NCI-H146 (cell line): ENCODE results near the gene APOBEC2.

Source experiments
- DNase-seq: peaks from one replicate; lab custom pipeline; 2025; lab: John Stamatoyannopoulos, UW

The APOBEC2 gene

DNA sequence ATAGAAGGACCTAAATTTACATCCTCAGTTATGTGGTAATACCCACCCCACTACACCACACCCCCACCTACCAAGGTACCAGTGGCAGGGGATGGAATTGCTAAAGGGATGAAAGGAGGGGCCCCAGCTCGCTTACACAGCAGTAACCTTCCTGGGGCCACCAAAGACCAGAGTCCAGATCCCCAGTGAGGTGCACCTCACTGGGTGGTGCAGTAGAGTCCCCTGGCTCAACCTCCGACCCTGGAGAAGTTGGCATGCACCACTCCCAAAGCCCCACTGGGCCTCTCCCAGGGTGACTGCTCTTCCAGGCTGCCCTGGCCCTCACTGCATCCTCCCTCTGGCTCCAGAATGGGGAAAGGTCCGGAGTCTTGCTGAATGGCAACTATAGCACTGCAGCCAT, 14.8 kb upstream of the APOBEC2 start:
- no peak for DNase-seq

DNA sequence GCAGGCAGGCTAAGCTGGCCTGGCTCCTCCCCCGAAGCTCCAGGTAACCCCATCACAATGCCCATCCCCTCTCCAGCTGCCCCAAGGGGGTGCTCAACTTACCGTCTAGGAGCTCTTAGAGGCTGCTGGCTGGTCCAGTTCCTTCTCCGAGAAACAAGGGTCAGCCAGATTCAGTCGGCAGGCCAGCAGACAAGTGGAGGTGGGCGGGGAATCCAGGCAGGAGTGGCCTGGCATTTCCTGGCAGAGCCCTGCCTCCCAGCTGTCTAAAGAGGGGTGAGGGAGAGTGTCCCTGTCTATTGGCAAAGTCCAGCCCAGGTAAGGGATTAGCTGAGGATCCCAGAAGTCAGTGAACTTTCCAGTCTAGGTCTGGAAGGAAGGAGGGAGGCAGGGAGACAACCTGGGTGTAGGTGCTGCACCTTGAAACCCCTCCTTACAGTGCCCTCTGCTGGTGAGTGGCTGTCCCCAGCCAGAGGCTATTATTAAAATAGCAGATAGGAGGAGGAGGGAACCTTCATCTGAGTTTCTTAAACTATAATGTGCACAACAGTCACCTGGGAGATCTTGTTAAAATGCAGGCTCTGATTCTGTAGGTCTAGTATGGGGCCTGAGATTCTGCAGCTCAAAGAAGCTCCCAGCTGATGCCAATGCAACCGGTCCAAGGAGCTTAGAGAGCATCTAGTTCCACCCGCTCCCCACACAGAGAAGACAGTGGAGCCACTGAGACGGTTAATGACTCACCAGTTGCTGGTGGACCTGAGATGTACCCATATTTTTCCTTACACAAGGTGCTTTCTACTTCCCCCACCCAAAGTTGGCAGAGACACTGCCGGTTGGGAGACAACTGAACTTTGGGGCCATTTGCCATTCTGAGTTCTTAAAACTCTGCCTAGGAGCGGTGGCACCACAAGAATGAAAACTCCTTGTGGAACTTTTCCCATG, 13.7 kb upstream of the APOBEC2 start, which contains the start of gene UNC5CL:
UNC5CL (minus strand) TSS at position 162 of the 939 bp plus-strand sequence. CDS start 4,147 bp downstream, outside the sequence.
- peak; percentile 76 for DNase-seq

DNA sequence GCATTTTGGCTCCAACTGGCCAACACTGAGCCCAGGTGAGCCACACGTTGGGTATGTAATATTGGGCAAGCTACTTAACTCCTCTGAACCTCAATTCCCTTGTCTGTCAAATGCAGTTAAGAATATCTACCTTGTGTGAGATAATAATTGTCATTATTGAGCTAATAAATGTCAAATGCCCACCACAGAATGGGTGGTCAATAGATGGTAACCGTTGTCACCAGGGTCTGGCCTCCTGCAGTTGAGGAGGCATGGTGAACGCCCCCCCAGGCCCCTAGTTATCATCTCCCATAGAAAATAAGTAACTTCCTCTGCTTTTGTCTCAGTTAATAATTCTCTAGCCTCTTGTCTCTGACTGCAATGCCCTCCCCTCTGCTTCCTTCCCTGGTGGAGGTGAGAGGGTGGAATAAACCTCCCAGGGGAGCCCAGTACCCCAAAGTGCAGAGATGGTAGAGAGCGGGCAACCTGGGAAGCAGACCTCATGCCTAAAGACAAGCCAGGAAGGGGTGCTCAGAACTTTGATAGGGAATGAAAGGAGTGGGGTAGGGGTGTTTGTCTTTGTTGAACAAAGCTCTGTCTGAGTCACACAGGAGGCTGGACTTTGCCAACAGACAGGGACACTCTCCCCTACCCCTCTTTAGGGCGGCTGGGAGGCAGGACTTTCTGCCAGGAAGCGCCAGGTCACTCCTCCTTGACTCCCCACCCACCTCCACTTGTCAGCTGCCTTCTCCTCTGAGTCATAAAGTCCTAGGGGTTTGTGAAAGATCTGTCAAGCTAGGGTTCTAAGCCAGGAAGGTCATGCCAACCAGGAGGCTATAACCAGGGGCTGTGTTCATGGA, 12.7 kb upstream of the APOBEC2 start:
- DNase-seq = no peak

DNA sequence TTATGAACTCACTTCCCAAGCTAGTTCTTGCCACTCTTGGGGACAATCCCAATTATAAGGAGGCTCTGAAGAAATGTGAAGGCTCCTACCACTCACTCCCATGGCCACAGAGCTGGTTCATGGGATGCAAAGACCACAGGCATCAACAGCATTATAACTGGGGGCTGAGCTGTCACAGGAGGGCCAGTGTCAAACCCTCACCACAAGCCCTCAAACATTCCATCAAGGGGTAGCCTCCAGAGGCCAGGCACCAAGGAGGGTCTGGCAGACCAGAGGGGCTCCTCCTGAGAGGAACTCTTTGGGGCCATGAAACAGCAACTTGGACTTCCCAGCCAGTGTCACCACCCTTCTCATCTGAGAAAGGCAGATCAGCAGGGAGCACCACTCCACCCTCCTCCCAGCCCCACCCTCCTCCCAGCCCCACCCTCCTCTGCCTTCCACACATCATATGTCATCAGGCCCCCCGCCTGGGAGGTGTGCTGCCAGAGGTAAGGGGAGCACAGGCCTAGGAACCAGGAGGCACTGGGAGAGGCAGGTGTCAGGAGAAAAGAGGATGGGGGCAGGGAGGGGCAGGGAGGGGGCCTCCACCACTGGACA, 12.0 kb upstream of the APOBEC2 start:
- DNase-seq = peak; percentile 22

DNA sequence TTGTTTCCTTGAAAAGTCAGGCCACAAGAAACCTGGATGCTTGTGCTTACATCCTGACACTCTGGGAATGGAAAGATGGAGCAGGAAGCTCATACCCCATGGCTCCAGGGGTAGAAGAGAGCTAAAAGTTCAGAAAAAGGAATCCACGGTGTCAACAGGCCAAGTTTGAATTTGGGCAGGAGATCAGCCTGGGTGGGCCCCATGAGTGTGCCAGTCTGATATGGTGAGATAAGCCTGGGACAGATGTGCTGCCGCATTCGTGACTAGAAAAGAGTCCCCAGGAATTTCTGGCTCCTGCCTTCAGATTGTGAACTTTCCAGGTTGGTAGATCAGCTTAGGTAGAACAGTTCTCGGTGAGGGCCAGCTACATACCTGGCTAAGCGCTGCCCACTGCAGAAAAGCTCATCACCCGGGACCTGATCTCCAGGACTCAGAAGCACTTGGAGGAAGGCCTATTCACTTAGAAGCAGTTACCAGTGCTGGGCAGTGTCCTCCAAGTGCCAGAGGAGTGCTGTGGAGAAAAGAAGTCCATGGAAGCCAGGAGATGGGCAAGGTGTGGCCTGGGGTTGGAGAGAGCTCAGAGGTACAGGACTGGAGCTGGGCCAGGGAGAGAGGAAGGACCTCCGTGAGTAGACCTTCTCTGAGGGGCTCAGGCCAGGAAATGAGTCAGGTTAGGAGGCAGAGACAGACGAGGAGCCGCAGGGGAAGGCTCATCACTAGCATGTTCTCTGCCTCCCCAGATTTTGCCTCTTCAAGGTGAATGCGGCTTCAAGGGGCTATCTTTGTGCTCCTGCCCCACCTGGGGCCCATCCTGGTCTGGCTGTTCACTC, 10.6 kb upstream of the APOBEC2 start, which contains the start of gene TSPO2:
TSPO2 (plus strand) TSS at position 242 of the 830 bp plus-strand sequence; CDS start at position 761, 519 bp downstream.
- DNase-seq = no peak

DNA sequence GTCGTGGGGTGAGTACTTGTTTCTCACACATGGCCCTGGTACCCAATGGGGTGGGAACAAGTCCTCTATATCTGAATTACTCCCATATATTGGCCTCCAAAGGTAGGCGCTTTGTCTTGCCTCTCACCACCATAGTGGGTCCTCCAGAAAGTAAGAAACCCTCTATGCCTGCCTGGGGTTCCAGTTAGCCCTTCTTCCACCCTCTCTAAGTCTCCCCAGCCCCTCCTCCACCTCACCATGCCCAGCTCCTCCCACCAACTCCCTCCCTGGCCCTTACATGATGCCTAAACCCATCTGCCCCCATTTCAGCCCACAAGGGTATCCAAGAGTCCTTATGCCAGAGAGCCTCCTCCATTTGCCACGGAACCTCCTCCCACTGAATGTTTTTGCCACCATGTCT, 9.9 kb upstream of the APOBEC2 start:
- no peak for DNase-seq

DNA sequence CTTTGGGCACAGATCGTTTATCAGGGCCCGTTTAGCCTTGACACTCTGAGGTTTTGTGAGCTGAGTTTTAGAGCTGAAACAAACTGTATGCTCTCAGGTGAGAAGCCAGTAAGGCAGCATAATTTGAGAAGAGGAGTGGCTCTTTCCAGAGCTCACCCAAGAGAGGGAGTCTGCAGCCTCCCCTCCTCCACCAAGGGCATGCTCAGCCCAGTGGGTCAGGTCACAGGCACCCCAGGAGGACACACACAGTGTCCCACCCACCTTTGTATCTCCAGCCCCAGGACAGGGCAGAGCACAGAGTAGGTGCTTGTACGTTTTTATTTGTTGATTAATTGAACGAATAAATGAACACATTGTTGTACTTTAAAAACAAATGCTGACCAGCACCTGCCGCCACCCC, 7.3 kb upstream of the APOBEC2 start:
- no peak for DNase-seq

DNA sequence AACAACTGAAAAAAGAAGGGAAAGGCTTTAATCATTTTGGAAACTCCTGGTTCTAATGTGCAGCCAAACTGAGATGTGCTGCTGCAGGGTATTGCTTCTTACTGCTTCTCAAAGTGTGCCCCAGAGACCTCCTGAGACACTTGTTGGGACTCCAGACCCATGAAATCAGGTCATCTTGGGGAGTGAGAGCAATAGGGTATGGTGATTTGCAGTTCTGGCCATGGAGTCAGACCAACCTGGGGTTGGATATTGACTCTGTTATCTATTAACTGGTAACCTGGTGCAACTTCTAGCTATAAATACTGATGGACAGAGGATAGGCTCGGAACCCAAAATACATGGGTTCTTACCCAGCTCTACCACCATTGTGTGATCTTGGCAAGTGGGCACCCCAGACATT, 6.9 kb upstream of the APOBEC2 start:
- no peak for DNase-seq

DNA sequence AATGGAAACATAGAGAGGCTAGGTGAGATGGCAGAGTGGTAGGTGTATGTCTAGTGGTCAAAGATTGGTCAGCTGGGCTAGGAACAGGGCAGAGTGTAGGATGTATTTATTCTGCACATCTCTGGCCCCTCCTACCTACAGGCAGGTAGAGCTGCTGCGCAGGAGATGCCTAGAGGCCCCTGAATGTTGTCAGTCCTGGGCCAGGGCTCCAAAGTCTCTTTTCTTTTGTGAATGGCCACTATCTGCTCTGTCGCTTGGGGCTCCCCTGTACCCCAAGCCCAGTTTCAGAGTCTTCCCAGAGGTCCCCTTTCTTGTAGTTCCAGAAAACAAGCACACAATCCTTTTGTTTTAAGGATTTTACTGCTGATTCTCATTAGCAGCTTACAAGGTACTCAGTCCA, 5.7 kb upstream of the APOBEC2 start:
- no peak for DNase-seq

DNA sequence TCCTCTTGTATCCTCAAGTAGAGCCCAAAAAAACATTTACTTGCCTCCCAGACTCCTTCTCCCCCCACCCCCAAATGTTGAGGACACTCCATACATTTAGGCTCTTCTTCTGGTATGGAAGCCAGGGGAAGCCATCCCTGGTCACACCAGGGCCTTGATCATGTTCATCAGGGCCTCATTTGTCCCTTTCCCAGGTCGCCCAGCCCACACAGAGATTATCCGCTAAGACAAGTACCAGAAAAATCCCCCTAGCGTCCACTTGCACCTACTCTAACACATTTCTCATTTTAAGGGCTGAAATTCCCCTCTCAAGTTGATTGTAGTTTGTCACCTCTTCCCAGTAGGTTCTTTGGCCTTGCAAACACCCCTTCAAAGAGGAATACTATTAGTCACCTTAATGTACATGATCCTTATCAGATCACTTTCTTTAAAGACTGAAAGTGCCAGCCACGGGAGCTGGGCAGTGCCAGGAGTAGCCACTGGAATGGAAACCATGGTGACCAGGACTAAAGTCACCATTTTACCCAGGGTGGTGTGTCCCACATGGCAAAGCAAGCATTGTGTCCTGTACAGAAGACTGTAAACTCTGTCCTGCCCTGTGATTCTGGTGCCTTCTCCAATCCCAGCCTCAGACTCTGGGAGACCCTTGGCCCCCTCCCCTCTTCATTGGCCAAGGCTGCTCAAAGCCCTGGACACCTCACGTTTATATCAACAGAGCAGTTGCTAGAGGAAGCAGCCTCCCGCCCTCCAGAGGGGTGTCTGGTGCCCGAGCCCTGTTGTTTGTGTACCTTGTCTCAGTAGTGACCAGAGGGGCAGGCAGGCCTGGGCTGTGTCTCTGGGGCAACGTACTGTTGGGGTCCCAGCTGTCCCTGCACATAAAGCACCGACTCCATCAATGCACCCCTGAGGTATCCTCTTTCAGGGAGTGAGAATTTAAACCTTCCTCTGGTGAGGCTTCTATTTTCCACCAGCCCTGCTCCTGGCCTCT, 5.0 kb upstream of the APOBEC2 start:
- DNase-seq = no peak

DNA sequence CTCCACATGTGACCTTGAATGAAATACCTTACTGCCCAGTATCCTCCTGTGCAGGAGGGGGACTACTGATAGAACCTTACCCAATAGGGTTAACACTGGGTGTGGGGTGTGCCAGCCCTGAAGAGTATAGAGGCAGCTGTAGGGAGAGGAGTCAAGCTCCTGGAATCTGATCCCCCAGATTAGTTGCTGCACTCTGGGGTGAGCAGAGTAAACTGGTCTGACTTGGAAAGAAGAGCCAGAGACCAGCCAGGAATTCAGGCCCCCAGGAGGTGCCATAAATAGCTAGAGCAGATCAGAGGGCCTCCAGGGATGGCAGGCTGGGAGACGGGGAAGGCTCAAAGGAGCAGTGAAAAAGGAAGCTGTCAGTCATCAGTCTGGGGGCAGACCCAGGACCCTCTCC, 3.5 kb upstream of the APOBEC2 start:
- no peak for DNase-seq

DNA sequence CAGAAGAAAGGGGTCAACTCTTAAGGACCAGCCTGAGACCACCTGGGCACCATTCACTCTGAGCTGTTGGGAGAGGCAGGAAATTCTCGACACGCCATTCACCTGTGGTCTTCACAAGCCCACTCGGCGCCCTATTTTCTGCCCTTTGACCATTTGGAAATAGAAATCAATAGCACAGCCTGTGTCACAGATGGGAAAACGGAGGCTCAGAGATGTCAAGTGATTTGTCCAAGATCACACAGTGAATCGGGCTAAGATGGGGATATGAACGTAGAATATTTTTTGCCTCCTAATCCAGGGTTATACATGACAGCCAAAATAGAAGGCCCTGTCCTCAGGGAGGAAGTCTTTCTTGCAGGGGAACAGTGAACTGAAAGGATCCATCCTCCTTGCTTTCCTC, 3.0 kb upstream of the APOBEC2 start:
- no peak for DNase-seq

DNA sequence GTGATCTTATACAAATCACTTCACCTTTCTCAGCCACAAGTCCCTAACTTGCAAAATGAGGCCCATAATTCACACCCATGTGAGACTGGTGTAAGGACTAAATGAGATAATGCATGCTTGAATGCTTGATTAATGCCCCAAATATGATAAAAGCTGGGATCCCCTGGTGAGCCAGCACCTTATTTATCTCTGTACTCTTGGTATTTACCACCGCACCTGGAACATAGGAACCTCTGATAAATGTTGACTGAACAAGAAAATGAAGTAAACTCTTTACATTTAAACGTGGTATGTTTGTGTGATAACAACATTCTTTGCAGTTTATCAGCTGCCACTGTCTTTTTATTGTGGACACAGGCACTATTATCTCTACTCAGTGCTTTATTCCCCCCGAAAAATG, 2.5 kb upstream of the APOBEC2 start:
- DNase-seq = no peak

DNA sequence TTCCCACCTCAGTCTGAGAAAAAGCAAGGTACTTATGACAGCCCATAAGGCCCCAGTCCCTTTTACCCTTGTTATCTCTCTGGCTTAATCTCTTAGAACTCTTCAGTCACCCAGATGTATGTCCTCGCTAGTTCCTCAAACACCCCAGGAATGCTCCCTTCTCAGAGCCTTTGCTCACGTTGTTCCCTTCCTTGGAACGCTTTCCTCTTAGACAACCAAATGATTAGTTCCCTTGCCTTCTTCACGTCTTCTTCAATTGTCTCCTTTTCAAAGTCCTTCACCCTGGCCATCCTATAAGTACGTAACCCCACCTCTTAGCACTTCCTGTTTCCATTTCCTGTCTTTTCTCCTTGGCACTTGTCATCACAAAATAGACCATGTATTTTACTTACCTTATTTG, 1.1 kb upstream of the APOBEC2 start:
- DNase-seq = no peak

DNA sequence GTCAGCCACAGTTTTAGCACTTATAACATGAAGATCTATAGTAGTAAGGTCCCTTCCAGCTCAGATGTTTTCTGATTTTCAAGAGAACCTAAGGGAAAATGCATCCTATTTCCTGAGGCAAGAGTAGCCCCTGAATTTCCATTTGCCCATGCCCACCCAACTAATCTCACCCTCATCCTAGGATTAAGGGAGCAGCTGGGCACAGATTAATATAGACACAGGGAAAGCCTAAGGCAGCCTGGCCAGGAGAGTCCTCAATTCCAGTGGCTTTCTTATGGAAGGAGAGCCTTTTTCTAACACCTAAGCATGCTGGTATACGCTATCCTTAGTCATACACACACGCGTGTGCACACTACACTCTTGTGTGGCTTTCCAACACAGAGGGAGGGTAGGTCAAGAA, 1.5 kb downstream of the APOBEC2 start:
- DNase-seq = no peak

DNA sequence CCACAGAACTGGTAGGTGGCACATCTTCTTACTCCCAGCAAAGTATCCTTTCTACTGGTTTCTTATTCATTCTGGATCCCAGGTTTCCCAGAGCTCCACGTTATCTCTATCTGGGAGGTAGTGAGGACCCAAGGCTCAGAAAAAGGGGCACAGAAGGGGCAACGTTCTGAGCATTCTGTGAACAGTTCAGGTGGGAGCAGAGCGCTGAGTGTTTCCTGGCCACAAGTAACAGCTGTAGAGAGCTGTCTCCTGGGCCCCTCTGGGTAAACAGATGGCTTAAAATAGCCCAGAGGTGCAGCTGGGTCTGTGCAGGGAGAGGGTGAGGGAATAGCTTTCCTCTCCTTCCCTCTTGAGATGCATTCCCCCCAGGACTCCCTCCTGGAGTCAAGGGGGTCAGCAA, 2.1 kb downstream of the APOBEC2 start:
- DNase-seq = peak; percentile 55

DNA sequence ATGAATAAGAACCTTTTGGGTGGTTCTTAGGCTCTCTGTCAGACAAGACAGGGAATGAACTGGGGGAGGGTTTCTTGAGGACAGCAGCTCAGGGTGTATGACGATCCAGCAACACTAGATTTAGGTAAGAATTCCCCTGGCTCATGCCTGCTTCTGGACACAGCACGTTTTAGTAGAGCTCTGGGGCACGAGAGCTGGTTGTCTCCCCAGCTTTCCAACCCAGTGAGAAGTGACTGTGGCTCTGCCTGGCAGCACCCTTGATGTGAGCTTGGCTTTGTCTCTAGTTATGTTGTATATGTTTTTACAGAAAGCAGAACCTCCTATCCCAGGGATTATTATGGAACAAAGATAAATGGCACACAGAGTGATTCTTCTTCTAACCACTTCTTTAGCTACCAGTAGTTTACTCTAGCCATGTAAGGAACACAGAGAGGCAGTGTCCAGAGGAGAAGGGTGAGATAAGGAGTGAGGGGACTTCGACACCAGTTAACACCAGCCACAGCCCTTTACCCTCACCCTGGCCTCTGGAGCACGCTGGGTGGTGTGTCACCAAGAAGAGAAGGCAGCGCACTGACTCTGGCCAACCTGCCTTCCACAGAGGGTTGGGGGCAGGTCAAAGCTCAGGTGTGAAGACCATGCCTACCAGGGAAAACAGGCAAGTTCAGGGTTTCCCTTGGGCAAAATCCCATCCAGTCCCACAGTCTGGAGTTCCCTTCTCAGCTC, 3.9 kb downstream of the APOBEC2 start:
- DNase-seq = no peak

DNA sequence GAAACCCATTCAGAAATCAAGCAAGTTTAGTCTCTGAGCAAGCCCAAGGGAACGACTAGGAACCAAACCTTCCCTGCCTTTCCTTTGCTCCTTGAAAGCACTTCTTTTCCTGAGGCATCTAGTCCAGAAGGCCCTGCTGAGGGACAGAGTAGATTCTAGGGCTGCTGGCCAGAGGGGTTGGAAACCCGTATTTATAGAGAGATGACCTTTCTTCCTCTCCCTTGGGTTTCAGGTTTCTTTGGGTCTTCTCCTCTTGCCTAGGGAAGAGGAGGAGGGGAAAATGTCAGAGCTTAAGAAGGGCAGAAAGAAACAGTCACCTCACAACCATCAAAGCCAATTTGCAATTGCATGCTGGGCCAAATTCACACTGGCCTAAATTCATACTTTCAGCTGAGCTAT, 5.8 kb downstream of the APOBEC2 start:
- DNase-seq = no peak

DNA sequence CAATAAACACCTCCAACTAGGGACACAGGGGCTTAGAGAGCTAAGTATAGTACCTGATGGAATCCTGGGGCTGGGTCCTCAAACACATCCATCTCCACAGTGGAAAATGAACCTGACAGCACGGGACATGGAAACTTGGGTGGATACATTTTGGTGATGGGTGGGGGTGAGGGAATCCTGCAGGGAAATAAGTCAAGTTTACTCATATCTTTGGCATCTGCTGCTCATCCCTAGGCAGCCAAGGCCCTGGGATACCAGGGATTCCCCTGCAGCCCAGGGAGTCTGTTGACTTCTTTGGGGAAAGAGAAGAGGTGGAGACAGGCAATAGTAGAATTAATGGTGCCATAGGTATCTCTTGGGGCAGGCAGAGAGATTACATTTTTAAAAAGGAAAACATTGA, 6.6 kb downstream of the APOBEC2 start:
- DNase-seq = no peak
